Activated CD4-positive, alpha-beta T cell treated with anti-CD3 and anti-CD28 coated beads, Interleukin-2, Interleukin-6, amounts not matched to agents 100 ng/mL and 50 ng/mL, durations not matched to agents 16 hours and 8 hours (primary cell): ENCODE results near the gene NSUN4.
"Not testable (repeated sequence)": the region's sequence is repeated elsewhere in the genome, so short reads cannot be mapped to it uniquely, and the experiment has no call there.

Experiments
- DNase-seq: peaks from one replicate; pipeline ENCODE4 v3.0.0-alpha.2; 2020

NSUN4 gene

DNA sequence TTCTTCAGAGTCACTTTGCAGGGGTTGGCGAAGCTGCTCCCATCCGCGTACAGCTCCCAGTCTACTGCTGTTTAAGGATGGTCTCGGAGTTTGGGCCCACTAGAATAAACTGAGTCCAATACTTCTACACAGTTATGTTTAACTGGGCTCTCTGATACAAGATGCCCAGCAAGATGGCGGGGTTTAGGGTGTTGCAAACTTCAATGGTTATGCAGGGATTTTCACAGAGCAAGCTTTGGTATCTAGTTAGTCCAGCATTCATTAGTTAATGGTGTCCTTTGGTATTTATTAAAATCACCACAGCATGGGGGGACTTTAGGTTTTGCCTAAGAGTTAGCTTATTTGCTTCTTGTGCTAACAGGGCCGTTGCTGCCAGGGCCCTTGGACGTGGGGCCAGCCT lies 12.4 kb upstream of the NSUN4 start:
- DNase-seq, result not testable (repeated sequence)

DNA sequence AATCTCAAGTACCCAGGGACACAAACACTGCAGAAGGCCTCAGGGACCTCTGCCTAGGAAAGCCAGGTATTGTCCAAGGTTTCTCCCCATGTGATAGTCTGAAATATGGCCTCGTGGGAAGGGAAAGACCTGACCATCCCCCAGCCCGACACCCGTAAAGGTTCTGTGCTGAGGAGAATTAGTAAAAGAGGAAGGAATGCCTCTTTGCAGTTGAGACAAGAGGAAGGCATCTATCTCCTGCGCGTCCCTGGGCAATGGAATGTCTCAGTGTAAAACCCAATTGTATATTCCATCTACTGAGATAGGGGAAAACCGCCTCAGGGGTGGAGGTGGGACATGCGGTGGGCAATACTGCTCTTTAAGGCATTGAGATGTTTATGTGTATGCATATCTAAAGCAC lies 10.8 kb upstream of the NSUN4 start:
- not testable (repeated sequence) for DNase-seq

DNA sequence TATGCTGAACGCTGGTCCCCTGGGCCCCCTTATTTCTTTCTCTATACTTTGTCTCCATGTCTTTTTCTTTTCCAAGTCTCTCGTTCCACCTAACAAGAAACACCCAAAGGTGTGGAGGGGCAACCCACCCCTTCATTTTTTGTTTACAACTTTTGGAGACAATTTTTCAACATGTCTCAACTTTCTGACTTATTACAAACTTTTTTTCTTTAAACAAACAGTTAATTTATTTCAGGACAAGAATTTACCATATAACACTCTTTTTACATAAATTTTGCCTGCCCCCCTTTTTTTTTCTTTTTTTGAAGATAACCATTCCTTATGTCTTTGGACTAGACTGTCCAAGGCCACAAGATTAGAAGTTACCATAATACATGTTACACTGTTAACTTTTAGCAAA lies 10.2 kb upstream of the NSUN4 start:
- not testable (repeated sequence) for DNase-seq

GRCh38 chr1:46331786-46332540 lies 8.6 kb upstream of the NSUN4 start:
- not testable (repeated sequence) for DNase-seq

GRCh38 chr1:46333300-46334029 lies 7.1 kb upstream of the NSUN4 start:
- DNase-seq, result no peak

- no peak for DNase-seq
Measured at GRCh38 chr1:46334030-46334384, 6.6 kb upstream of the NSUN4 start.

DNA sequence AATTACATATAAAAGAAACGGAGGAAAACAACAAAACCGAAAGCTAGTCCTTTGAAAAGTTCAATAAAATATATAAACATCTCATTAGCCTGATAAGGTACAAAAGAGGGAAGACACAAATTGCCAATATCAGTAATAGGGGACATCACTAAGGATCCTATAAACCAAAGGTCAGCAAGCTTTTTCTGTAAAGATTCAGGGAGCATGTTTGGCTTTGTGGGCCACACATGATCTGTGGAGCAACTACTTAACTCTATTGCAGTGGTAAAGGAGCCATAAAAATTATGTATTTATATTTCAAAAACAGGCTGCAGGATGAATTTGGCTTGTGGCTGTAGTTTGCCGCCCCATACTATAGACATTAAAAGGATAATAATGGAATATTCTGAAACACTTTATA lies 5.5 kb upstream of the NSUN4 start:
- no peak for DNase-seq

DNA sequence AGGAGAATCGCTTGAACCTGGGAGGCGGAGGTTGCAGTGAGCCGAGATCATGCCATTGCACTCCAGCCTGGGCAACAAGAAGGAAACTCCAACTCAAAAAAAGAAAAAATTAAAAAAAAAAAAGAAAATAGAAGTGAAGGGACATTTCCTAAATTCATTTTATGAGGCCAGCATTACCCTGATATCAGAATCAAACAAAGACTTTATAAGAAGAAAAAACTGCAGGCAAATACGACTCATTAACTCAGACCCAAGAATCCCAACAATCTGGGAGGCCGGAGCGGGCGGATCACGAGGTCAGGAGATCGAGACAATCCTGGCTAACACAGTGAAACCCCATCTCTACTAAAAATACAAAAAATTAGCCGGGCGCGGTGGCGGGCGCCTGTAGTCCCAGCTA lies 3.2 kb upstream of the NSUN4 start:
- not testable (repeated sequence) for DNase-seq

GRCh38 chr1:46341222-46342083 lies 846 bp downstream of the NSUN4 start:
- DNase-seq, result no peak

- peak; percentile 28 for DNase-seq
Measured at GRCh38 chr1:46342084-46342656, 1.6 kb downstream of the NSUN4 start.

DNA sequence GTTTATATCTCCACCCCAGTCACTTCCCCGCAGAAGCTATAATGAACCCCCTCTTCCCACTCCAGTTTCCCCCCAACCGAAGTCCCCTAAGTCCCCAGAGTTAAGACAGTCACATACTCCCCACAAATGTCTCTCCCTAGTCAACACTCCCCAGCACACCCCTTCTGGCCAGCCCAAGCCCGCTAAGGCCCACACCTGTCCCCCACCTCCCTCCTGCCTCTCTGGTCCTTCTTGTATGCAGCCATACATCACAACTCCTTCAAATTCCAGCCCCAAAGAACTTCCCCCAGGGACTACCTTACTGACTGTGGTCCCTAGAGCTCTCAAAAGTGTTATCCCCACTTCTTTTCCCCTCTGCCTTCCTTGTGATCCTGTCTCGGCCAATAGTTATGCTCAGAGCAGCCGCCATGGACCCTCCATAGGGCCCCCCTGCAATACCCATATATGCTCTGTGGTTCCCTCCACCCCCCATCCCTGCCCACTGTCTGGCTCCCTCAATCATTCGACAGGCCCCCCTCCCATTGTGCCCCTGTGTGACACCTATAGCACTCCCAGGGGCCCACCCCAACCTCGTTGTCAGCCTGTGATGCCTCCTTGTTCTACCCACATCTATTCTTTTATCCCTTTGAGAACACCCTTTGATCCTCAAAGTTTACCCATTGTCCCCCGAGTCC lies 2.2 kb downstream of the NSUN4 start:
- no peak for DNase-seq

DNA sequence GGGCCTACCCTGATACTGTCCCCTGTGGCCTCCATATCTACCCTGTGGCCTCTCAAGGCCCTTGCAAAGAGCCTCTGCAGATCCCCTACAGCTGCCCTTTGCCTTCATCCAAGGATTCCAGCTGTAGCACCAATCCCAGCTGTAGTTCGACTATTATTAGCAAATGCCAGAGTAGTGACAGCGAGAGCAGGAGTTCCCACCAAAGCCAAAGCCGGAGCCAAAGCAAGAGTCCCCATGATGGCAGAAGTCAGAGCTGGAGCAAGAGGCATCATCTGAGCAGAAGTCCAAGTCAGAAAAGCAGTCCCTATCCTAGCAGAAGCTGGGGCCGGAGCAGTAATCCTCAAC lies 2.7 kb downstream of the NSUN4 start:
- DNase-seq, result no peak

DNA sequence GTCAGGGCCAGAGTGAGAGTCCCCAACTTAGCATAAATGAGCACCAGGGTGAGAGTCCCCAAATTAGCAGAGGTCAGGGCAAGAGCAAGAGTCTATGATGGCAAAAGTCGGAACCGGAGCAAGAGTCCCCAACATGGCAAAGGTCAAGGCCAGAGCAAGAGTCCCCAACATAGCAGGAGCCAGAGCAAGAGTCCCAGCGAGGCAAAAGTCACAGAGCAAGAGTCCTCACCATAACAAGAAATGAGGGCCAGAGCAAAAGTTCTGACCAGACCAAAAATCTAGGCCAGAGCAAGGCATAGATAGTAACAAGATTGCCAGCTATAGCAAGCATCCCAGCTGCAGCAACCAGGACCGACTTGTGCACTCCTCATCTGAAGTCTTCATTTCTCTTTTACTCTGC lies 3.1 kb downstream of the NSUN4 start:
- no peak for DNase-seq

- DNase-seq, result no peak
Measured at GRCh38 chr1:46344481-46344880, 3.9 kb downstream of the NSUN4 start.

- DNase-seq, result no peak
Measured at GRCh38 chr1:46345281-46345680, 4.7 kb downstream of the NSUN4 start.

DNA sequence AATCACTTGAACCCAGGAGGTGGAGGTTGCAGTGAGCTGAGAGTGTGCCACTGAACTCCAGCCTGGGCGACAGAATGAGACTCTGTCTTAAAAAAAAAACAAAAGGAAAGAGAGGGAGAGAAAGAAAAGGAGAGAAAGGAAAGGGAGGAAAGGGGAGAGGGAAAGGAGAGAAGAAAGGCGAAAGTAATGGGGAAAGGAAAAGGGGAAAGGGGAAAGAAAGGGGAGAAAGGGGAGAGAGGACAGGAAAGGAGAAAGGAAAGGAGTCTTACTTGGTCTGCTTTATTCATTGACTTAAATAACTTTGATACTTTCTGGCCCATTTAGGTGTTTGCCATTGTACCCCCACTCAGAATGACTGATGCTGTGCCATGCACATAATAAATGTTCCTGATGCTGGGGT lies 11.8 kb downstream of the NSUN4 start:
- no peak for DNase-seq

- not testable (repeated sequence) for DNase-seq
Measured at GRCh38 chr1:46355920-46356319, 15.3 kb downstream of the NSUN4 start.

- DNase-seq, result no peak
Measured at GRCh38 chr1:46362158-46362557, 21.6 kb downstream of the NSUN4 start.

DNA sequence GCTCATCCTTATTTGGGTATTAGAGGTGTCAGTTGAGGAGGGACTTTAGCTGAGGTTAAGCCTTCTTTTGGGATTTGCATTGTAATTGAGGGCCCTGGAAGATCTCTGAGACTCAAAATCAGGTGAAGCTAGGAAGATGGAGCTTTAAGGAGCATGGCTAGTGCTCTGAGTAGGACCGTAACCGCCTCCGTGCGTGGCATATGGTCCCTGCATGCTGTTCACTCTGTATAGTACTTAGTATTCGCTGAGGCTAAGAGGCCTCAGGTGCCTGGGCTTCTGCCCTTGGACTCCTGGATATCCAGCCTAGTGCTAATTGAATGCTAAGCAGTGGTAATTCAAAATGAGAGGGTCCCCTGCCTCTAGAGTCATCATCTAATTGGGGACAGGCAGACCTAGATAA lies 22.5 kb downstream of the NSUN4 start:
- no peak for DNase-seq

DNA sequence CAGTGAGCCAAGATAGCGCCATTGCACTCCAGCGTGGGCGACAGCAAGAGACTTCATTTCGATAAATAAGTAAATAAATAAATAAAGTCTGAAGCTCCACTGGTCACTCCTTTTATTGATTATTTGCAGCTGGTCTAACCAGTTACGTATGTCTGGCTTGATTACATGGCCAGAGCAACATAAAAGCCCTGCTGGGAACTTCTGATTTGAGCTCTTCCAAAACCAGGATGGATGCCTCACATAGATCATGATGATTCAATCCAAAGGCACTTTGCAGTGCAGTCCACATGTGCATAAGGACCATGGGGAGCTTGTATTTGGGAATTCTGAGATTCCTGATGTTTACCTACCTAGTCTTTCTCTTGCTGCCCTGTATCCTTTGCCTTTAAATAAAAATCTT lies 24.0 kb downstream of the NSUN4 start:
- no peak for DNase-seq

GRCh38 chr1:46365796-46366195 lies 25.2 kb downstream of the NSUN4 start:
- not testable (repeated sequence) for DNase-seq

DNA sequence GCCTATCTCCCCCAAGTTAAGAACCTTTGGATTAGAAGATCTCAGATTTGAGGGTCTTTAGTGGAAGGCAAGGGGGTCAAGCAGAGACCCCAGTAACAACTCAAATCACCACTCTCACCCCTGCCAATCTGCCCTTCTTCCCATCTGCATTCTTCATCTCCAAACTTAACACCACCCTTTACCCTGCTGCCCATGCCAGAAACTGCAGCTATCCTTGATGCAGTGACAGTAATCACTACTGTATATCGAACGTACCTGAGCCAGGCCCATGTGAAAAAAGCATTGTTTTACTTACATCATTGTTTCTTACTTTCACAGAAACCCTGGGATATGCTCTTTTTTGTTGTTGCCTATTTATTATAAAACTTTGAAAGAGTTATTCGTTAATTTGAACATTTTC lies 26.5 kb downstream of the NSUN4 start:
- no peak for DNase-seq

DNA sequence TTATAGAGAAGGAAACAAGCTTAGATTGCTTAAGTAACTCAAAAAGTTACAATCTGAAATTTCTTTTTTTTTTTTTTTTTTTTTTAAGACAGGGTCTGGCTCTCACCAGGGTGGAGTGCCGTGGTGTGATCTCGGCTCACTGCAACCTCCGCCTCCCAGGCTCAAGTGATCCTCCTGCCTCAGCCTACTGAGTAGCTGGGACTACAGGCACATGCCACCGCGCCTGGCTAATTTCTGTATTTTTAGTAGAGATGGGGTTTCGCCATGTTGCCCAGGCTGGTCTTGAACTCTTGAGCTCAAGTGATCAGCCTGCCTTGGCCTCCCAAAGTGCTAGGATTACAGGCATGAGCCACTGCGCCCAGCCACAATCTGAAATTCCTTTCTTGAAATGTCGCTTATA lies 27.1 kb downstream of the NSUN4 start:
- DNase-seq, result not testable (repeated sequence)
